Measurements from ENCODE around the gene BATF3. TPM values are rescaled to one million over a fixed set of nuclear protein-coding genes. Genes with fewer than 3 reads are reported as not detected.

Gene BATF3, protein sequence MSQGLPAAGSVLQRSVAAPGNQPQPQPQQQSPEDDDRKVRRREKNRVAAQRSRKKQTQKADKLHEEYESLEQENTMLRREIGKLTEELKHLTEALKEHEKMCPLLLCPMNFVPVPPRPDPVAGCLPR
- total RNA-seq: 0.36 and 0.59 TPM in 2 replicates

DNA sequence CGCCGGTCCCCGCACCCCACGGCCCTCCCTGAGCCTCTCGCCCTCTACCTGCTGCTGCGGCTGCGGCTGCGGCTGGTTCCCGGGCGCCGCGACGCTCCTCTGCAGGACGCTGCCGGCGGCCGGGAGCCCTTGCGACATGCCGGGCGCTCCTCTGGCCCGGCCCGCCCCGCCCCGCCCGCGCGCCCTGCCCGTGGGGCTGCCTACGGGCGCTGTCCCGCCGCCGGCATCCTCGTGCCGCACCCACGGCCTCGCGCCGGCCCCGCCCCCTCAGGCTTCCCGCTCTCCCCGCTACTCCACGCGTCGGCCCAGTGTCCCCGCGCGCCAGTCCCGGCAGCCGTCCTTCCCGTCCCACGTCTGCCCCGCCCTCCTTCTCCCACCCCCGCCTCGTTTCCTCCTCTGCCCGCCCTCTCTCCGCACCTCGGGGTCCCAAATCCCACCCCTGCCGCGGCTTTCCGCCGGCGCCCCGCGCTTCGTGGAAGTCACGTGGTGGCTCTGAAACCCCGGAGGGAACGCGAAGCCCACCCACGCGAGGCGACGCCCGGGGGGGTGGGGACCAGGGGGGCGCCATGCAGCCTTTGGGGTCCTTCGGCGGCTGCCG lies at the start of gene BATF3:
Gene BATF3 (minus strand): TSS at position 216 of the 598 bp plus-strand sequence. CDS start 78 bp downstream, at position 138.
- Histone ChIP-seq H3K4me3 (ENCODE audit: insufficient read depth, low read length) (peak within 1 kb of the TSS; percentile 67), H3K9me3 (ENCODE audit: low read depth, low read length) (no peaks in the 10 kb centered on the region), H4K20me1 (ENCODE audit: insufficient read depth, low read length) (no peaks in the 10 kb centered on the region), H3K79me2 (ENCODE audit: insufficient read depth, low read length) (no peaks in the 10 kb centered on the region), H3K36me3 (ENCODE audit: insufficient read depth, low read length) (no peaks in the 10 kb centered on the region), H3K27me3 (ENCODE audit: insufficient read depth, low read length) (peaks cover 26% of the 10 kb centered on the region), H3K27ac (ENCODE audit: low read depth, low read length) (no peak within 1 kb of the TSS), H3K4me2 (ENCODE audit: insufficient read depth, low read length) (peak within 1 kb of the TSS; percentile 90), H3K4me1 (ENCODE audit: insufficient read depth, low read length) (peaks cover 15% of the 10 kb centered on the region), H2AFZ (ENCODE audit: low read length) (peak within 1 kb of the TSS; percentile 79)
- TF ChIP-seq, protein P1, sequence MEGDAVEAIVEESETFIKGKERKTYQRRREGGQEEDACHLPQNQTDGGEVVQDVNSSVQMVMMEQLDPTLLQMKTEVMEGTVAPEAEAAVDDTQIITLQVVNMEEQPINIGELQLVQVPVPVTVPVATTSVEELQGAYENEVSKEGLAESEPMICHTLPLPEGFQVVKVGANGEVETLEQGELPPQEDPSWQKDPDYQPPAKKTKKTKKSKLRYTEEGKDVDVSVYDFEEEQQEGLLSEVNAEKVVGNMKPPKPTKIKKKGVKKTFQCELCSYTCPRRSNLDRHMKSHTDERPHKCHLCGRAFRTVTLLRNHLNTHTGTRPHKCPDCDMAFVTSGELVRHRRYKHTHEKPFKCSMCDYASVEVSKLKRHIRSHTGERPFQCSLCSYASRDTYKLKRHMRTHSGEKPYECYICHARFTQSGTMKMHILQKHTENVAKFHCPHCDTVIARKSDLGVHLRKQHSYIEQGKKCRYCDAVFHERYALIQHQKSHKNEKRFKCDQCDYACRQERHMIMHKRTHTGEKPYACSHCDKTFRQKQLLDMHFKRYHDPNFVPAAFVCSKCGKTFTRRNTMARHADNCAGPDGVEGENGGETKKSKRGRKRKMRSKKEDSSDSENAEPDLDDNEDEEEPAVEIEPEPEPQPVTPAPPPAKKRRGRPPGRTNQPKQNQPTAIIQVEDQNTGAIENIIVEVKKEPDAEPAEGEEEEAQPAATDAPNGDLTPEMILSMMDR (IDR thresholded peaks at IDR 0.05; ENCODE audit: extremely low read depth, low read depth, low read length): no peak
- DNase-seq (ENCODE audit: insufficient read length, low spot score, missing footprints): peak; percentile 82

DNA sequence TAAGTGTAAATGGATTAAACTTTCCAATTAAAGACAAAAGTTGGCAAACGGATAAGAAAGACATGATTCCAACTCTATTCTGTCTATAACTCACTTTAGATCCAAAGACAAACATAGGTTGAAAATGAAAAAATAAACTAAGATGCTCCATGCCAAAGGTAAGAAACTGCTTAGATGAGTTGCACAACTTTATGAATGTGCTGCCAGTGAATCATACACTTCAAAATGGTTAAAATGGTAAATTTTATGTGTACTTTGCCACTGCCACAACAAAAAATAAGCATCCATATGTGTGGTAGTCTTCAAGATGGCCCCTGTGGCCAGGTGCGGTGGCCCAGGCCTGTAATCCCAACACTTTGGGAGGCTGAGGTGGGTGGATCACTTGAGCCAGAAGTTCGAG lies 46.9 kb upstream of the BATF3 start:
- no peaks in the 10 kb centered on the region for H4K20me1 ChIP-seq (ENCODE audit: insufficient read depth, low read length)
- no peak overlapping the region for H3K4me2 ChIP-seq (ENCODE audit: insufficient read depth, low read length)
- H3K36me3 ChIP-seq (ENCODE audit: insufficient read depth, low read length): no peaks in the 10 kb centered on the region
- no peaks in the 10 kb centered on the region for H3K9me3 ChIP-seq (ENCODE audit: low read depth, low read length)
- H3K27me3 ChIP-seq (ENCODE audit: insufficient read depth, low read length): no peaks in the 10 kb centered on the region
- no peak for DNase-seq (ENCODE audit: insufficient read length, low spot score, missing footprints)
- no peak overlapping the region for H2AFZ ChIP-seq (ENCODE audit: low read length)
- no peak overlapping the region for H3K27ac ChIP-seq (ENCODE audit: low read depth, low read length)
- TF ChIP-seq, protein P1 (IDR thresholded peaks at IDR 0.05; ENCODE audit: extremely low read depth, low read depth, low read length): no peak
- no peaks in the 10 kb centered on the region for H3K79me2 ChIP-seq (ENCODE audit: insufficient read depth, low read length)
- no peak overlapping the region for H3K4me3 ChIP-seq (ENCODE audit: insufficient read depth, low read length)
- H3K4me1 ChIP-seq (ENCODE audit: insufficient read depth, low read length): peaks cover 7% of the 10 kb centered on the region

DNA sequence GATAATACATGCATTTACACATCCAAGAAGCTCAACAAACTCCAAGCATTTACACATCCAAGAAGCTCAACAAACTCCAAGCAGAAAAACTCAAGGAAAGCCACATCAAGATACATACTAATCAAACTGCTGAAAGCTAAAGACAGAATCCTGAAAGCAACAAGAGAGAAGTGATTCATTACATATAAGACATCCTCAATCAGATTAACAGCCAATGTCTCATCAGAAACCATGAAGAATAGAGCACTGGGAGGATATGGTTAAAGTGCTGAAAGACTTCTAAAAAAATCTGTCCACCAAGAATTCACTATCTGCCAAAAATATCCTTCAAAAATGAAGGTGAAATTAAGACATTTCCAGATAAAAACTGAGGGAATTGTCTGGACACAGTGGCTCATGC lies 45.7 kb upstream of the BATF3 start:
- no peaks in the 10 kb centered on the region for H3K79me2 ChIP-seq (ENCODE audit: insufficient read depth, low read length)
- DNase-seq (ENCODE audit: insufficient read length, low spot score, missing footprints): no peak
- no peaks in the 10 kb centered on the region for H4K20me1 ChIP-seq (ENCODE audit: insufficient read depth, low read length)
- no peak overlapping the region for H3K4me3 ChIP-seq (ENCODE audit: insufficient read depth, low read length)
- TF ChIP-seq, protein P1 (IDR thresholded peaks at IDR 0.05; ENCODE audit: extremely low read depth, low read depth, low read length): no peak
- H3K4me2 ChIP-seq (ENCODE audit: insufficient read depth, low read length): no peak overlapping the region
- H3K36me3 ChIP-seq (ENCODE audit: insufficient read depth, low read length): no peaks in the 10 kb centered on the region
- H2AFZ ChIP-seq (ENCODE audit: low read length): no peak overlapping the region
- no peaks in the 10 kb centered on the region for H3K27me3 ChIP-seq (ENCODE audit: insufficient read depth, low read length)
- no peak overlapping the region for H3K27ac ChIP-seq (ENCODE audit: low read depth, low read length)
- peaks cover 7% of the 10 kb centered on the region for H3K4me1 ChIP-seq (ENCODE audit: insufficient read depth, low read length)
- H3K9me3 ChIP-seq (ENCODE audit: low read depth, low read length): no peaks in the 10 kb centered on the region

DNA sequence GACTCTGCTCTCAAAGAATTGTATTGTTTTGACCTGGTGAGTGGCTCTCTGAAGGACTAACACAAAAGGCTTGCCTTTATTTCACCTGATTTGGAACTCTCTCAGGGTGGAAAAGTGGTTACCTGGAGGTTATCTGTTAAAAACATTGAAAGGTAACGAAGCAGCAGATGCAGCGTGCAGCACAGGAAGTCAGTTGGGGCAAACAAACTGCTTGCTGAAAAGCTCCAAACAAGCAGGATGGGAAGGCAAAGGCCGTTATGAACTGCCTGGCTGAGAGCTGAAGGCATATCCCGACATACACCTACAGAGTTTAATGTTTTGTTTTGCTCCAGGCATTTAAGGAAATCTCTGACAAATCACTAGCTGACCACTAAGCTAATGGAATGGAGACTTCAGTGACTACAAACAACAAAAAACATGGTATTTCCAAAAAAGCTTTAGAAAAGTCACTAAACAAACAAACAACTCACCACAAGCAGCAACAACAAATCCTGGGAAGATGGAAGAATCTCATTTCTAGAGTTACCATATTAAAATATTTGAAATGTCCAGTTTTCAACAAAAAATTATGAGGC lies 44.3 kb upstream of the BATF3 start:
- DNase-seq (ENCODE audit: insufficient read length, low spot score, missing footprints): no peak
- Histone ChIP-seq H2AFZ (ENCODE audit: low read length) (no peak overlapping the region), H3K9me3 (ENCODE audit: low read depth, low read length) (no peaks in the 10 kb centered on the region), H3K79me2 (ENCODE audit: insufficient read depth, low read length) (no peaks in the 10 kb centered on the region), H3K36me3 (ENCODE audit: insufficient read depth, low read length) (no peaks in the 10 kb centered on the region), H4K20me1 (ENCODE audit: insufficient read depth, low read length) (no peaks in the 10 kb centered on the region), H3K4me1 (ENCODE audit: insufficient read depth, low read length) (no peaks in the 10 kb centered on the region), H3K27ac (ENCODE audit: low read depth, low read length) (no peak overlapping the region), H3K4me3 (ENCODE audit: insufficient read depth, low read length) (no peak overlapping the region), H3K4me2 (ENCODE audit: insufficient read depth, low read length) (no peak overlapping the region), H3K27me3 (ENCODE audit: insufficient read depth, low read length) (no peaks in the 10 kb centered on the region)
- TF ChIP-seq, protein P1 (IDR thresholded peaks at IDR 0.05; ENCODE audit: extremely low read depth, low read depth, low read length): no peak
